VCaP (cell line): ENCODE data around the gene ADAMTS14.

ENCODE experiments used
- H3K27ac ChIP-seq: fragments of 450-650 bp; 2 replicates; pipeline ENCODE4 v1.5.1; 2017
- CTCF ChIP-seq: fragments of 450-650 bp; conservative IDR thresholded peaks from 2 replicates; pipeline ENCODE4 v1.5.1; 2017; ENCODE audit warnings: mild to moderate bottlenecking, moderate library complexity

ADAMTS14 gene

GRCh38 chr10:70669732-70670317 lies 2.5 kb upstream of the ADAMTS14 start:
- TF ChIP-seq CTCF, result no peak
- no peak overlapping the region for H3K27ac ChIP-seq

- H3K27ac ChIP-seq, result no peak overlapping the region
- TF ChIP-seq CTCF, result no peak
Observed at GRCh38 chr10:70671619-70672164, 614 bp upstream of the ADAMTS14 start.

- TF ChIP-seq CTCF, result no peak
- no peak overlapping the region for H3K27ac ChIP-seq
Observed at GRCh38 chr10:70673043-70673928, 980 bp downstream of the ADAMTS14 start.

- no peak overlapping the region for H3K27ac ChIP-seq
- TF ChIP-seq CTCF, result no peak
Observed at GRCh38 chr10:70673929-70674559, 1.7 kb downstream of the ADAMTS14 start.

GRCh38 chr10:70674560-70675495 lies 2.5 kb downstream of the ADAMTS14 start:
- no peak for TF ChIP-seq CTCF

GRCh38 chr10:70675496-70676161 lies 3.3 kb downstream of the ADAMTS14 start:
- TF ChIP-seq CTCF, result no peak
- H3K27ac ChIP-seq, result no peak overlapping the region

More at GRCh38 chr10:70674560-70675495, 2.5 kb downstream of the ADAMTS14 start:
- H3K27ac ChIP-seq, result no peak overlapping the region
